ENCODE measurements around the gene HTR4.

DNA sequence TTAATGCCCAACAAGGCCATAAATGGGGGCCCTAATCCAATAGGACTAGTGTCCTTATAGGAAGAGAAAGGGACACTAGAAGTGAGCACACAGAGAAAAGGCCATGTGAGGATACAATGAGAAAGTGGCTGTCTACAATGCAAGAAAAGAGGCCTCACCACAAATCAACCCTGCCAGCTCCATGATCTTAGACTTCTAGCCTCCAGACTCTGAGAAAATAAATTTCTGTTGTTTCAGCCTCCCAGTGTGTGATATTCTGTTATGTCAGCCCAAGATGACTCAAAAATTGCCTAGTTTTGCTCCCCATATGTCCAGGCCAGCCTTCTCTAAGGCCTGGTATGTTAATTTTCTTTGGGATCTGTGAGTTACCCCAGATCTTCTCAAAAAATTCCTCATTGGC lies 32.3 kb upstream of the HTR4 start:
- TF ChIP-seq, protein P1, sequence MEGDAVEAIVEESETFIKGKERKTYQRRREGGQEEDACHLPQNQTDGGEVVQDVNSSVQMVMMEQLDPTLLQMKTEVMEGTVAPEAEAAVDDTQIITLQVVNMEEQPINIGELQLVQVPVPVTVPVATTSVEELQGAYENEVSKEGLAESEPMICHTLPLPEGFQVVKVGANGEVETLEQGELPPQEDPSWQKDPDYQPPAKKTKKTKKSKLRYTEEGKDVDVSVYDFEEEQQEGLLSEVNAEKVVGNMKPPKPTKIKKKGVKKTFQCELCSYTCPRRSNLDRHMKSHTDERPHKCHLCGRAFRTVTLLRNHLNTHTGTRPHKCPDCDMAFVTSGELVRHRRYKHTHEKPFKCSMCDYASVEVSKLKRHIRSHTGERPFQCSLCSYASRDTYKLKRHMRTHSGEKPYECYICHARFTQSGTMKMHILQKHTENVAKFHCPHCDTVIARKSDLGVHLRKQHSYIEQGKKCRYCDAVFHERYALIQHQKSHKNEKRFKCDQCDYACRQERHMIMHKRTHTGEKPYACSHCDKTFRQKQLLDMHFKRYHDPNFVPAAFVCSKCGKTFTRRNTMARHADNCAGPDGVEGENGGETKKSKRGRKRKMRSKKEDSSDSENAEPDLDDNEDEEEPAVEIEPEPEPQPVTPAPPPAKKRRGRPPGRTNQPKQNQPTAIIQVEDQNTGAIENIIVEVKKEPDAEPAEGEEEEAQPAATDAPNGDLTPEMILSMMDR (IDR thresholded peaks at IDR 0.05) = no peak
- no peak for TF ChIP-seq POLR2A (IDR thresholded peaks at IDR 0.05)

Measured in body of pancreas (tissue), 4 donors.